LoVo (cell line): Measurements from ENCODE around the gene EIF4E.
"Not testable (repeated sequence)": the region's sequence is repeated elsewhere in the genome, so short reads cannot be mapped to it uniquely, and the experiment has no call there.

Source experiments
- DNase-seq: peaks from one replicate; pipeline ENCODE4 v3.0.0-alpha.2; 2016; ENCODE audit warnings: low spot score

Gene EIF4E

GRCh38 chr4:98879515-98879914, 49.4 kb downstream of the EIF4E start:
- no peak for DNase-seq

GRCh38 chr4:98873059-98873458, 55.9 kb downstream of the EIF4E start:
- DNase-seq: no peak

GRCh38 chr4:98872120-98872906, 56.6 kb downstream of the EIF4E start:
- not testable (repeated sequence) for DNase-seq

GRCh38 chr4:98867648-98868047, 61.3 kb downstream of the EIF4E start:
- DNase-seq: no peak

GRCh38 chr4:98865059-98865458, 63.9 kb downstream of the EIF4E start:
- no peak for DNase-seq

GRCh38 chr4:98864560-98864959, 64.4 kb downstream of the EIF4E start:
- DNase-seq: no peak

- no peak for DNase-seq
Observed at GRCh38 chr4:98862371-98862770, 66.6 kb downstream of the EIF4E start.

GRCh38 chr4:98861100-98861884, 67.6 kb downstream of the EIF4E start:
- DNase-seq: no peak

GRCh38 chr4:98851806-98852205, 77.1 kb downstream of the EIF4E start:
- DNase-seq: no peak

- DNase-seq: no peak
Observed at GRCh38 chr4:98850937-98851336, 78.0 kb downstream of the EIF4E start.

GRCh38 chr4:98848448-98848847, 80.5 kb downstream of the EIF4E start:
- DNase-seq: no peak

GRCh38 chr4:98845960-98846359, 83.0 kb downstream of the EIF4E start:
- no peak for DNase-seq

GRCh38 chr4:98842917-98843316, 86.0 kb downstream of the EIF4E start:
- DNase-seq: not testable (repeated sequence)

GRCh38 chr4:98838977-98839618, 89.8 kb downstream of the EIF4E start:
- no peak for DNase-seq

GRCh38 chr4:98838531-98838930, 90.4 kb downstream of the EIF4E start:
- DNase-seq: no peak

GRCh38 chr4:98833384-98833783, 95.5 kb downstream of the EIF4E start:
- DNase-seq: no peak

- not testable (repeated sequence) for DNase-seq
Observed at GRCh38 chr4:98831036-98831435, 97.9 kb downstream of the EIF4E start.
